Measurements from ENCODE around the gene HSD17B10.
A peak's percentile ranks its signal among the peaks of the same experiment; 100 is the strongest.

Gene HSD17B10

GRCh38 chrX:53437206-53437605 lies 3.0 kb upstream of the HSD17B10 start:
- no peaks in the 10 kb centered on the region for H3K9me2 ChIP-seq (replicated peaks; ENCODE audit: control insufficient read depth, low read length)
- H3K36me3 ChIP-seq (ENCODE audit: control insufficient read depth, low read length) = peaks cover under 1% of the 10 kb centered on the region; the same call in 1 of the 2 replicates
- no peaks in the 10 kb centered on the region for H3K27me3 ChIP-seq (ENCODE audit: control insufficient read depth, low read length)
- H3K4me2 ChIP-seq (ENCODE audit: low read length) = no peak overlapping the region
- H3F3A ChIP-seq (ENCODE audit: control insufficient read depth, insufficient read depth) = no peaks in the 10 kb centered on the region
- H3K27ac ChIP-seq (ENCODE audit: low read depth, low read length) = no peak overlapping the region
- H3K79me2 ChIP-seq (ENCODE audit: control insufficient read depth, low read length) = peaks cover 11% of the 10 kb centered on the region
- H3K9me3 ChIP-seq (ENCODE audit: control insufficient read depth, insufficient read depth, low read length) = no peaks in the 10 kb centered on the region
- H3K4me1 ChIP-seq (ENCODE audit: control insufficient read depth, low read length) = peaks cover 22% of the 10 kb centered on the region
- H4K20me1 ChIP-seq (ENCODE audit: control insufficient read depth, insufficient read depth, low read depth, low read length) = no peaks in the 10 kb centered on the region
- TF ChIP-seq CTCF (IDR thresholded peaks at IDR 0.05; ENCODE audit: low read depth, low read length, poor library complexity, severe bottlenecking) (no peak), EZH2phosphoT487 (IDR thresholded peaks at IDR 0.05; ENCODE audit: borderline replicate concordance, low read length) (no peak)
- no peak overlapping the region for H3K4me3 ChIP-seq (ENCODE audit: low read length)

- Histone ChIP-seq H3K9me2 (replicated peaks; ENCODE audit: control insufficient read depth, low read length) (no peaks in the 10 kb centered on the region), H4K20me1 (ENCODE audit: control insufficient read depth, insufficient read depth, low read depth, low read length) (no peaks in the 10 kb centered on the region), H3K9me3 (ENCODE audit: control insufficient read depth, insufficient read depth, low read length) (no peaks in the 10 kb centered on the region), H3K79me2 (ENCODE audit: control insufficient read depth, low read length) (peaks cover 11% of the 10 kb centered on the region), H3K36me3 (ENCODE audit: control insufficient read depth, low read length) (peaks cover 10% of the 10 kb centered on the region), H3K4me1 (ENCODE audit: control insufficient read depth, low read length) (peaks cover 15% of the 10 kb centered on the region), H3K27ac (ENCODE audit: low read depth, low read length) (no peak overlapping the region), H3K27me3 (ENCODE audit: control insufficient read depth, low read length) (no peaks in the 10 kb centered on the region), H3K4me3 (ENCODE audit: low read length) (no peak overlapping the region), H3K4me2 (ENCODE audit: low read length) (no peak overlapping the region), H3F3A (ENCODE audit: control insufficient read depth, insufficient read depth) (no peaks in the 10 kb centered on the region)
- TF ChIP-seq CTCF (IDR thresholded peaks at IDR 0.05; ENCODE audit: low read depth, low read length, poor library complexity, severe bottlenecking) (peak; percentile 68), EZH2phosphoT487 (IDR thresholded peaks at IDR 0.05; ENCODE audit: borderline replicate concordance, low read length) (no peak)
Observed at GRCh38 chrX:53435997-53436396, 1.8 kb upstream of the HSD17B10 start.

- no peaks in the 10 kb centered on the region for H3K9me3 ChIP-seq (ENCODE audit: control insufficient read depth, insufficient read depth, low read length)
- peaks cover 12% of the 10 kb centered on the region for H3K4me1 ChIP-seq (ENCODE audit: control insufficient read depth, low read length)
- no peaks in the 10 kb centered on the region for H4K20me1 ChIP-seq (ENCODE audit: control insufficient read depth, insufficient read depth, low read depth, low read length)
- no peaks in the 10 kb centered on the region for H3F3A ChIP-seq (ENCODE audit: control insufficient read depth, insufficient read depth)
- no peak overlapping the region for H3K4me2 ChIP-seq (ENCODE audit: low read length)
- H3K27me3 ChIP-seq (ENCODE audit: control insufficient read depth, low read length) = no peaks in the 10 kb centered on the region
- H3K79me2 ChIP-seq (ENCODE audit: control insufficient read depth, low read length) = peaks cover 11% of the 10 kb centered on the region
- no peak for TF ChIP-seq EZH2phosphoT487 (IDR thresholded peaks at IDR 0.05; ENCODE audit: borderline replicate concordance, low read length)
- TF ChIP-seq CTCF (IDR thresholded peaks at IDR 0.05; ENCODE audit: low read depth, low read length, poor library complexity, severe bottlenecking) = no peak
- no peaks in the 10 kb centered on the region for H3K9me2 ChIP-seq (replicated peaks; ENCODE audit: control insufficient read depth, low read length)
- no peak overlapping the region for H3K4me3 ChIP-seq (ENCODE audit: low read length)
- no peak overlapping the region for H3K27ac ChIP-seq (ENCODE audit: low read depth, low read length)
- H3K36me3 ChIP-seq (ENCODE audit: control insufficient read depth, low read length) = peaks cover 13% of the 10 kb centered on the region
Observed at GRCh38 chrX:53430231-53430630, 3.9 kb downstream of the HSD17B10 start.

All from DOHH2 (cell line).